ENCODE results near the gene SATB1.

The SATB1 gene

DNA sequence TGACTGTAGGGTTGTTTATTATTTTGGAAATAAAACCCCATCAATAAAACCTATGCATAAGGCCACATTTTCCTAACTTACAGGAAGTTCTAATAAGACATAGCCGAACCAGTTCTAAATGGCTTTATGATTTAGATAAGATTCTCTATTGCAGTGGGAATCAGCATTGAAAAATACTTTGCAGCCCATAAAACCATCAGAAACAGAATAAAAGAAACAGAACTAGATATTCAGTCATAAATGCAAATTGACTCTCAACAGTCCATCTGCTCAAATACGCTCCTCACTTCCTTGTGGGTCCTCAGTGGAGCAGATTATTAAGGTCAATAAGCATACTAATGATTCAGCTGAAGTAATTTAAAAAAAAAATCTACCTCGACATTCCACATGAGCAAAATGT is 8.8 kb downstream of the SATB1 start:
- Histone ChIP-seq H3K9ac (ENCODE audit: low read depth, low read length) (no peak overlapping the region), H3K36me3 (ENCODE audit: insufficient read depth, low read length) (no peaks in the 10 kb centered on the region), H3K27me3 (ENCODE audit: control insufficient read depth, insufficient read depth, low read length) (no peaks in the 10 kb centered on the region), H3K4me3 (ENCODE audit: low read length) (no peak overlapping the region), H3K4me2 (ENCODE audit: low read length) (no peak overlapping the region), H3K9me3 (replicated peaks; ENCODE audit: low read length) (no peaks in the 10 kb centered on the region), H3K4me1 (ENCODE audit: control insufficient read depth, insufficient read depth, low read length) (no peaks in the 10 kb centered on the region)

DNA sequence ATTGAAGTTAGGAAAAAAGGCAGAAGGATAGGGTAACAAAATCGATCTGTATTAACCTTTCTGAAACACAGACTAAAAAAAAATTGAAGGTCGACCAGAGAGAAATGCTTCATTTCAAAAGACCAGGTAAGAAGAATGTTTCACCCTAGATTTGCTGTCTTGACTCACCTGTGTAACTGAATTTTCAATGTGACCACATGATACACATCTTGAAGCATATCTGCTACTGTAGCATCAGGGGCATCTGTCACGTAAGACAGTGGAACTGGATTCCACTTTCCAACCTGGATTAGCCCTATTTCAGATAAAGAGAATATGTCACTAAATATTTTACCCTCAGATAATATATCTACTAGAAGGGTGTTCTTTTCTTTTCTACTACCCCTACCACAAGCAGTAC is 9.3 kb downstream of the SATB1 start:
- Histone ChIP-seq H3K9ac (ENCODE audit: low read depth, low read length) (no peak overlapping the region), H3K27me3 (ENCODE audit: control insufficient read depth, insufficient read depth, low read length) (no peaks in the 10 kb centered on the region), H3K4me2 (ENCODE audit: low read length) (no peak overlapping the region), H3K9me3 (replicated peaks; ENCODE audit: low read length) (no peaks in the 10 kb centered on the region), H3K4me1 (ENCODE audit: control insufficient read depth, insufficient read depth, low read length) (no peaks in the 10 kb centered on the region), H3K36me3 (ENCODE audit: insufficient read depth, low read length) (no peaks in the 10 kb centered on the region), H3K4me3 (ENCODE audit: low read length) (no peak overlapping the region)

DNA sequence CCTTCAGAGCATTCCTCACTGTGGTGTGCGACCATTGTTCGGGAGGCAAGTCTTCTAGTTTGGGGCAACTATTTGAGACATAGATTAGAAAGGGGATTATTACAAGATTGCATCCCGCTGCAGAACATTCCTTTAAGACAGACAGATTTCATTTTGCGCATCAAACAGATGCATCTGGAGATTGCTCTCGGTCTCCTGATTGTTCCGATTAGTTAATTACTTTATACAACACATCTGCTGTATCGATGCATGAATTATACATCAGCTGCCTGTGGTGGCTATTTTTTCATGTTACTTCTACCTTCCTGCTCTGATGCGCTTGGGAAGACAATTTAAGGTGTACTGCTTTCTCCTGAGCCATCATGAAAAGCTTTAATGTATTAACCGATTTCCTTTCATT is 10.0 kb downstream of the SATB1 start:
- Histone ChIP-seq H3K4me1 (ENCODE audit: control insufficient read depth, insufficient read depth, low read length) (no peaks in the 10 kb centered on the region), H3K36me3 (ENCODE audit: insufficient read depth, low read length) (no peaks in the 10 kb centered on the region)

DNA sequence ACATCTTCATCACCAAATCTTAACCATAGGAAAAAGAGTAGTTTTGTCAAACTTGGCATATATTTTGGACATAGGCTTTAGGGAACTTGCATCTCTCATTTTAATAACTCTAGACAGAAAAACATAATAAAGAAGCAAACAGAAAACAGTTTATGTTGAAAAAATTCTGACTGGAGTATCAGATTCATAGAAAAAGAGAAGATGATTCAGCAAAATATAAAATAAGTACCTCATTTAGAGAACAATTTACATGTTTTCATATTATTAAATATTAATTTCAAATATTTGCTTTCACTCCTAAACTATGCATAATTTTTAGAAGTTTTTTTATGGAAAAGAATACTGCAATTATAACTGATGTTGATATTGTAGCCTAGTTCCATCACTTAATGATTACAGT is 12.5 kb downstream of the SATB1 start:
- no peaks in the 10 kb centered on the region for H3K4me1 ChIP-seq (ENCODE audit: control insufficient read depth, insufficient read depth, low read length)

More for the DNA sequence above, 10.0 kb downstream of the SATB1 start:
- no peak overlapping the region for H3K4me3 ChIP-seq (ENCODE audit: low read length)
- H3K27me3 ChIP-seq (ENCODE audit: control insufficient read depth, insufficient read depth, low read length) = no peaks in the 10 kb centered on the region
- H3K9ac ChIP-seq (ENCODE audit: low read depth, low read length) = no peak overlapping the region
- H3K9me3 ChIP-seq (replicated peaks; ENCODE audit: low read length) = no peaks in the 10 kb centered on the region
- H3K4me2 ChIP-seq (ENCODE audit: low read length) = no peak overlapping the region

DNA sequence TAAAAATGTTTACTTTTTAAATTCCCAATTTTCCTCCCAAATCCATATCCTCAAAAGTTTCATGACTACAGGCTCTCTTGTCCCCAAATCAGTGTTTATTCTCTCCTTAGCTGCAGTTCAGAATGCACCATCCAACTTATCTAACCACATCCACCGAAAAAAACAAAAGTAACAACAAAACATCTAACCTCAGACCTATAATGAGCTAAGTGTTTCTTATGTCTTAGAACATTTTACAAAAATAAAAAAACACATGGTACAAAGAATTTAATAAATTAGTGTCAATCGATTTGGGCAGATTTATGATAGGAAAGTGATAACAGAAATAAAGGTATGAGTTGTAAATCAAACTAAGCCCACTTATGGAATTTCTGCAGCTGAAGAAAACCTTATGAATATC is 13.6 kb downstream of the SATB1 start:
- Histone ChIP-seq H3K4me2 (ENCODE audit: low read length) (no peak overlapping the region), H3K9me3 (replicated peaks; ENCODE audit: low read length) (no peaks in the 10 kb centered on the region), H3K4me1 (ENCODE audit: control insufficient read depth, insufficient read depth, low read length) (no peaks in the 10 kb centered on the region), H3K4me3 (ENCODE audit: low read length) (no peak overlapping the region), H3K27me3 (ENCODE audit: control insufficient read depth, insufficient read depth, low read length) (no peaks in the 10 kb centered on the region), H3K36me3 (ENCODE audit: insufficient read depth, low read length) (no peaks in the 10 kb centered on the region), H3K9ac (ENCODE audit: low read depth, low read length) (no peak overlapping the region)

More for the DNA sequence above, 12.5 kb downstream of the SATB1 start:
- no peaks in the 10 kb centered on the region for H3K9me3 ChIP-seq (replicated peaks; ENCODE audit: low read length)
- no peaks in the 10 kb centered on the region for H3K36me3 ChIP-seq (ENCODE audit: insufficient read depth, low read length)
- no peak overlapping the region for H3K9ac ChIP-seq (ENCODE audit: low read depth, low read length)
- no peak overlapping the region for H3K4me2 ChIP-seq (ENCODE audit: low read length)
- no peak overlapping the region for H3K4me3 ChIP-seq (ENCODE audit: low read length)
- no peaks in the 10 kb centered on the region for H3K27me3 ChIP-seq (ENCODE audit: control insufficient read depth, insufficient read depth, low read length)

DNA sequence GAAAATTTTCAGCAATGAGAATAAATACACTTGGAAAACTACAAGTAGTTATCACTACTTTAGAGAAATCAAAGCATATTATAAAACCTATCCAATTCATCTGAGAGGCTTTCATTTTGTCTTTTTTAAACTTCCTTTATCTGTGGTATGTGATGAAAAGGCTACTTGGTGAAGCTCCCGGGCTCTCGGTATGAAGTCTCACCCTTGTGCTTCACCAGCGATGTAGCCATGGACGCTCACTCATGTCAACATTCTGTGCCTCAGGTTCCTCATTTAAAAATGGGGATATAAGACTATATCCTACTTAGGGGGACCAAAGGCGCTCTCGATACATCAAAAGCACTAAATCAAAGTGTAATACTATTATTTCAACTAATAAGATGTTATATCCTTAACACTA is 14.9 kb downstream of the SATB1 start:
- Histone ChIP-seq H3K4me3 (ENCODE audit: low read length) (no peak overlapping the region), H3K9ac (ENCODE audit: low read depth, low read length) (no peak overlapping the region), H3K27me3 (ENCODE audit: control insufficient read depth, insufficient read depth, low read length) (no peaks in the 10 kb centered on the region), H3K9me3 (replicated peaks; ENCODE audit: low read length) (no peaks in the 10 kb centered on the region), H3K4me2 (ENCODE audit: low read length) (no peak overlapping the region), H3K36me3 (ENCODE audit: insufficient read depth, low read length) (no peaks in the 10 kb centered on the region), H3K4me1 (ENCODE audit: control insufficient read depth, insufficient read depth, low read length) (no peaks in the 10 kb centered on the region)

DNA sequence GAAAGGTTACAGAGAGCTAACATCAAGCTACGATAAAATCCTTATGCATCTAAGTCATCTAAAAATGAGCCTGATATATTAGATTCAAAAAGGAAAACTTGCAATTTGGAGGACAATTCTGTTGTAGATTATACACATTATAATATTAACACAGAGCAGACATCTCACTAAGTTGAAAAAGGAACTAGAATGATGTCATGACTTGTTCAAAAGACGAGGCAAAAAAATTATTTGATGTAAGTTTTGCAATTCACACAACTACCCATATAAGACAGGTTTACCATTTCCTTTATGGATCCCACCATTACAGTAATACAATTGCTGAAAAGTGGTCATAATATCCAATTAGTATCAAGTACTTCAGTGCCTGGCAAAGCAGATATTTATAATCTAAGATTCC is 15.9 kb downstream of the SATB1 start:
- Histone ChIP-seq H3K4me2 (ENCODE audit: low read length) (no peak overlapping the region), H3K4me1 (ENCODE audit: control insufficient read depth, insufficient read depth, low read length) (no peaks in the 10 kb centered on the region), H3K36me3 (ENCODE audit: insufficient read depth, low read length) (no peaks in the 10 kb centered on the region), H3K4me3 (ENCODE audit: low read length) (no peak overlapping the region), H3K9me3 (replicated peaks; ENCODE audit: low read length) (no peaks in the 10 kb centered on the region), H3K27me3 (ENCODE audit: control insufficient read depth, insufficient read depth, low read length) (no peaks in the 10 kb centered on the region), H3K9ac (ENCODE audit: low read depth, low read length) (no peak overlapping the region)

DNA sequence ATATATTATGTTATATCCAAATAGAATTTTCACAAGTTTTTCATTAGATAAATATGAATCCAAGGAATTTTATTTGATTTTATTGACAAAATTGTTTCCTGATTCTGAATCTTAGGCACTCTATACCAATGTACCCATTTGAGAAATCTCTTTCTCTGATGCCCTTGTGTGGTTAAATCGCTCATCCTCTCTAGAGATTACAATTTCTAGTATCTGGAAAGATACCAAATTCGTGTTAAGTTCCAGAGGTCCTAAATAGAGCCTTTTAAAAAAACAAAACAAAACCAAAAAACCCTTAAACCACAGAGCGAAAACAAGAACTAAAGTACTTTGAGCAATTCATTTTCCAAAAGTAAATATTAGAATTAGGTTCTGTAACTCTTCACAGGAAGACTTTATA is 20.0 kb downstream of the SATB1 start:
- Histone ChIP-seq H3K4me3 (ENCODE audit: low read length) (no peak overlapping the region), H3K36me3 (ENCODE audit: insufficient read depth, low read length) (no peaks in the 10 kb centered on the region), H3K4me1 (ENCODE audit: control insufficient read depth, insufficient read depth, low read length) (no peaks in the 10 kb centered on the region)

DNA sequence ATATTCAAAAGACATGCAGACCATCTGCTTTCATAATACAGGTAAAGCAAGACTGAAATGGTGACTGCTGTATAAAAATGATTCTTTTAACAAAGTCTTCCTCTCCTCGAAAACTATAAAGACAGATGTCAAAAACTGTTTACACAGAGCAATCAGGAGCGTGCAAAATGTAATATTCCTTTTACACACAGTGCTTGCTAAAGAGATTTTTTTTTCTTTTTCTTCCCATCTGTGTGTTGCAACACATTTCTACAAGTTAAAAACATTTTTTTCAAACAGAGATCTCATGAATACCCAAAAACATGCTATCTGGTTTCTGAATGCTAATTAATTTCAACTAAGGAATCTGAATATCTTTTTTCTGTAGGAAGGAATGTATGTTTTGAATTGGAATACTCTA is 22.1 kb downstream of the SATB1 start:
- H3K4me1 ChIP-seq (ENCODE audit: control insufficient read depth, insufficient read depth, low read length) = no peaks in the 10 kb centered on the region
- H3K36me3 ChIP-seq (ENCODE audit: insufficient read depth, low read length) = no peaks in the 10 kb centered on the region
- no peak overlapping the region for H3K9ac ChIP-seq (ENCODE audit: low read depth, low read length)

More for the DNA sequence above, 20.0 kb downstream of the SATB1 start:
- no peaks in the 10 kb centered on the region for H3K27me3 ChIP-seq (ENCODE audit: control insufficient read depth, insufficient read depth, low read length)
- H3K9ac ChIP-seq (ENCODE audit: low read depth, low read length) = no peak overlapping the region
- H3K4me2 ChIP-seq (ENCODE audit: low read length) = no peak overlapping the region
- no peaks in the 10 kb centered on the region for H3K9me3 ChIP-seq (replicated peaks; ENCODE audit: low read length)

DNA sequence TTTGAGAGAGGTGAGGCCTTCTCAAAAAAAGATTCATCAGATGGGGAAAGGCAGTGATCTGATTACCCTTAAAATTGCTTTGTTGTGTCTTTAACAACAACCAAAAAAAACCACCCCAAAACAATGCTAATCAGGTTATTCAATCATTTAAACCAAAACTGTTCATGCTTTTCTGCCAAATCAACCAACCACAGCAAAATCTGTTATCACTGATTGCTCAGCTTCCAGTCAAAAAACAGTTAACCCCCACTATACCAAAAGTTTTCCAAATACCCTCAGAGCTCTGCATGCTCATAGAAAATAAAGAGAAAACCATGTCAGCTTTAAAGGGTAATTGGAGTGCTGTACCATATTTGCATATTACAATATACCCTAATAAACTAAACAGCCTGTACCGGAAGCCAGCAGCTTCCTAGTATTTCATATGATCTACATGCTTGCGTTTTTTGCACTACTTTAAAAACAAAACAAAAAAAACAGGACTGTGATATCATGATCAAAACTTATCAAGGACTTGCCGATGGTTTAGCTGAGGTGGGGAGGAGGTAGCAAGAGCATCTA is 22.8 kb downstream of the SATB1 start:
- Histone ChIP-seq H3K4me2 (ENCODE audit: low read length) (no peak overlapping the region), H3K36me3 (ENCODE audit: insufficient read depth, low read length) (no peaks in the 10 kb centered on the region), H3K4me3 (ENCODE audit: low read length) (no peak overlapping the region), H3K27me3 (ENCODE audit: control insufficient read depth, insufficient read depth, low read length) (no peaks in the 10 kb centered on the region), H3K9ac (ENCODE audit: low read depth, low read length) (no peak overlapping the region), H3K4me1 (ENCODE audit: control insufficient read depth, insufficient read depth, low read length) (no peaks in the 10 kb centered on the region), H3K9me3 (replicated peaks; ENCODE audit: low read length) (no peaks in the 10 kb centered on the region)

More for the DNA sequence above, 22.1 kb downstream of the SATB1 start:
- Histone ChIP-seq H3K27me3 (ENCODE audit: control insufficient read depth, insufficient read depth, low read length) (no peaks in the 10 kb centered on the region), H3K4me2 (ENCODE audit: low read length) (no peak overlapping the region), H3K9me3 (replicated peaks; ENCODE audit: low read length) (no peaks in the 10 kb centered on the region), H3K4me3 (ENCODE audit: low read length) (no peak overlapping the region)

DNA sequence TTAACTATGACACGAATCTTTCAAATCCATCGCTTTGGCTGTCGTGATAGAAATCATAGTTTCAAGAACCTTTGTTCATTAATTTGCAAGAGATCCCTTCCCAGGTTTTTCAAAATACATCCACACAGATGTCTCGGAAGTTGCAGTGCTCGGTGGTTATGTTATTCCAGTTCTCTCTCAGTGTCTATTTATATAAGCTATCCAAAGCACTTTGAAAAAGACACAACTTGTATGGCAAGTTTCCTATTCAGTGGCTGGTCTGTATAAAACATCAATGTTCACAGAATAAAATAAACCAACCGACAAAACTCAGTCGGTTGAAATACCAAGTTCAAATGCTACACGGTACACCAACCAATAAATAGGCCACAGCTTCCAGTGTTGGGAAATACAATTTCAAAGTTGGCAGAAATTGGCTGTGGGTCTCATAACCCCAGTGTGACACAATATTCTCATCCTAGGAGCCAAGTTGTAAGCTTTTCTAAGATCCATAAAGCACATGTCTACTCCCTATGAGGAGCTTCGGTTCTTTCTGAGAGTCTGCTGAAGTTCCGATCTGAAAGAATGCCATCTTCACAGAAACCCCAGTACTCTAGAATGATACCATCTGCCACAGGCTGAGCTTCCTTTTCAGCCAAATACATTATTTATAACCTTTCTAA is 23.7 kb downstream of the SATB1 start:
- Histone ChIP-seq H3K4me2 (ENCODE audit: low read length) (no peak overlapping the region), H3K9me3 (replicated peaks; ENCODE audit: low read length) (no peaks in the 10 kb centered on the region), H3K9ac (ENCODE audit: low read depth, low read length) (no peak overlapping the region), H3K4me1 (ENCODE audit: control insufficient read depth, insufficient read depth, low read length) (no peaks in the 10 kb centered on the region), H3K4me3 (ENCODE audit: low read length) (no peak overlapping the region), H3K36me3 (ENCODE audit: insufficient read depth, low read length) (no peaks in the 10 kb centered on the region), H3K27me3 (ENCODE audit: control insufficient read depth, insufficient read depth, low read length) (no peaks in the 10 kb centered on the region)

DNA sequence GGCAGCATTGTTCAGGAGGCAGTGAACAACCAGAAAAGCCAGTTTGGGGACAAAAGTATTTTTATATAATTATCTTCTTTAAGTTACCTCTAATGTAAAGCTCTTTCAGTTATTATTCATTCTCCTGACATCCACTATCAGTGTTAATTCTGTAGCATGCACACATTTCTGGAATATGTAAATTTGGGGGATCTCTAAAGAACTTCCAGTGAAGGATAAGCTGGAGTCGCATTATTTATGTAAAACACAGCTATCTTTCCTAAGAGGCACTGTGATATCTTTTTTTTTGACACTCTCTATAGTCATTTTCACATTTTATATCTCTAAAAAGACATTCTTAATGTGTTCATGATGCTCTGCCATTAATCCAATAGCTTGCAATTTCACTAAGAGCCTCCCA is 26.7 kb downstream of the SATB1 start:
- H3K9ac ChIP-seq (ENCODE audit: low read depth, low read length) = no peak overlapping the region
- H3K4me2 ChIP-seq (ENCODE audit: low read length) = no peak overlapping the region
- no peaks in the 10 kb centered on the region for H3K27me3 ChIP-seq (ENCODE audit: control insufficient read depth, insufficient read depth, low read length)
- no peak overlapping the region for H3K4me3 ChIP-seq (ENCODE audit: low read length)
- H3K36me3 ChIP-seq (ENCODE audit: insufficient read depth, low read length) = no peaks in the 10 kb centered on the region
- no peaks in the 10 kb centered on the region for H3K9me3 ChIP-seq (replicated peaks; ENCODE audit: low read length)
- no peaks in the 10 kb centered on the region for H3K4me1 ChIP-seq (ENCODE audit: control insufficient read depth, insufficient read depth, low read length)

Data from skeletal muscle satellite cell (primary cell).